Measurements from ENCODE around the gene PGAP6.
A peak's percentile ranks its signal among the peaks of the same experiment; 100 is the strongest.
"Not testable (repeated sequence)": the region's sequence is repeated elsewhere in the genome, so short reads cannot be mapped to it uniquely, and the experiment has no call there.

The PGAP6 gene

DNA sequence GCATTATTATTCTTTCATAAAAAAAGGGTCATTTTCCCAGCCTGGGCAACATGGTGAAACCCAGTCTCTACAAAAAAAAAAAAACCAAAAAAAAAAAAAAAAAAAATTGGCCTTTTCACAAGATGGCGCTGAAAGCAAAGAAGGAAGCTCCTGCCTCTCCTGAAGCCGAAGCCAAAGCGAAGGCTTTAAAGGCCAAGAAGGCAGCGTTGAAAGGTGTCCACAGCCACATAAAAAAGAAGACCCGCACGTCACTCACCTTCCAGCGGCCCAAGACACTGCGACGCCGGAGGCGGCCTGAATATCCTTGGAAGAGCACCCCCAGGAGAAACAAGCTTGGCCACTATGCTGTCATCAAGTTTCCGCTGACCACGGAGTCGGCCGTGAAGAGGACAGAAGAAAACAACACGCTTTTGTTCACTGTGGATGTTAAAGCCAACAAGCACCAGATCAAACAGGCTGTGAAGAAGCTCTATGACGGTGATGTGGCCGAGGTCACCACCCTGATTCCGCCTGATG, 4.9 kb upstream of the PGAP6 start:
- Histone ChIP-seq H3K27me3 (ENCODE audit: control insufficient read depth, insufficient read depth, low read length) (no peaks in the 10 kb centered on the region), H3K4me1 (ENCODE audit: control insufficient read depth, insufficient read depth, low read length) (peaks cover 3% of the 10 kb centered on the region), H3K9me3 (replicated peaks; ENCODE audit: low read length) (no peaks in the 10 kb centered on the region), H3K4me2 (ENCODE audit: low read length) (peak overlapping the region; percentile 56), H3K9ac (ENCODE audit: low read depth, low read length) (no peak overlapping the region), H3K36me3 (ENCODE audit: insufficient read depth, low read length) (no peaks in the 10 kb centered on the region), H3K4me3 (ENCODE audit: low read length) (no peak overlapping the region)

DNA sequence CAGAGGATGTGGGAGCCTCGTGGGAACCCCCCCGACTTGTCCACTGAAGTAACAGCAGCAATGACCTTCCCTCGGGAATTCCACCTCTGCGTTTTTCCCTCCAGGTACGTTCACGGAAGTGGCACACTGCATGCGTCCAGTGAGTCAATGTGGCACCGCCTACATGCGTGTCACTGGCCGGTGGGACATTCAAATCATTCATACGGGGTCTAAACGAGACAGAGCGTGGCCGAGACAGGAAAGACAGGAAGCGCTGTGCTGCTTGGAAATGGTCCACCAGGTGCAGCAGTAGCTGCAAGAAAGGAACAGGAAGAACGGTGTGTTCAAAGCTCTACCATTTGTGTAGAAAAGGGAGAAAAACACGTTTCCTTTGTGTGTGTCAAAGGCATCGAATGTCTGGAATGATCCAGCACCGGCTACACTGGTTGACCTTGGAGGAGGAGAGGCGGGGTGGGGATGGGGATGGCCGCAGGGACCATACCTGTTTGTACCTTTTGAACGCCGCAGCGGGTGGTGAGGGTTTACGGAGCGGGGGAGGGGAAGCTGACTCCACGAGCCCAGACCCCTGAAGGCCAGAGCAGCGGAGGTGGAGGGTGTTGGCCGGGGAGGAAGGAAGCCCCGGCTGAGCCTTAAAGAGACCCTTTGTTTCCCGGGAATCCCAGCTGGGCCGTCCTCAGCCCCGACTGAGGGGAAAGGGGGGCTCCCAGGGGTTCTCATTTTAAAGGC, 1.7 kb upstream of the PGAP6 start:
- peaks cover 3% of the 10 kb centered on the region for H3K4me1 ChIP-seq (ENCODE audit: control insufficient read depth, insufficient read depth, low read length)
- H3K4me2 ChIP-seq (ENCODE audit: low read length) = peak overlapping the region; percentile 86
- H3K9ac ChIP-seq (ENCODE audit: low read depth, low read length) = no peak overlapping the region
- no peak overlapping the region for H3K4me3 ChIP-seq (ENCODE audit: low read length)
- no peaks in the 10 kb centered on the region for H3K36me3 ChIP-seq (ENCODE audit: insufficient read depth, low read length)
- no peaks in the 10 kb centered on the region for H3K27me3 ChIP-seq (ENCODE audit: control insufficient read depth, insufficient read depth, low read length)
- H3K9me3 ChIP-seq (replicated peaks; ENCODE audit: low read length) = no peaks in the 10 kb centered on the region

DNA sequence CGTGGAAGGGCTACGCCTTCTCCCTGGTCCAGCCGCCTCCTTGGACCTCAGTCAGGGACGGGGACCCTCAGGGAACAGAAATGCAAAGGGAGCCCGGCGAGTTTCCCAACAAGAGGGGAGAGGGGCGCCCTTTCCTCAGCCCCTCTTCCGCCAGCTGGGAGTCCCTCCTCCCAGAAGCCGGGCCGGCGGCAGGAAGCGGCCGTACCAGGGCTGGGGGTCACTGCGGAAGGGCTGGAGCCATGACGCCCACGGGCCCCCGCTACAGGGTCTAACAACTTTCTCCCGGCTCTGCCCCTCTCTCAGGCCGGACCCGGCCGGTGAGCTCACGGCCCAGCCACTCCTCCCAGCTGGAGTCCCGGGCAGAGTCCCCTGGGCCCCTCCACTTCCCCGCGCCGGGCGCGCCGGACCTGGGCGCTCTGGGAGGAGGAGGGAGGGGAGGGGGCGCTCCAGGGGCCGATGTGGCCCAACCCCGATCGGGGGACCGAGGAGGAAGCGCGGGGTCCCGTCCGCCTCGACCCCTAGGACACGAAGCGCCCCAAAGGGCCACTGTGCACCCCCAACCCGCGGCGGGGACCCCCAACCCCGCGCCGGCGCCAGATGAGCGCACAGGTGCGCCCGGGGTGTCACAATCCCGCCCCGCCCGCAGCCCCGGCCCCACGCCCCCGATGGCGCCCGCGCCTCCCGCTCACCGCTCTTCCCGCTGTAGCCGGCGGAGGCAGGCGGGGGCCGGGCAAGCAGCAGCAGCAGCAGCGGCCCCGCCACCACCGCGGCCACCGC, 578 bp downstream of the PGAP6 start:
- no peaks in the 10 kb centered on the region for H3K4me1 ChIP-seq (ENCODE audit: control insufficient read depth, insufficient read depth, low read length)

DNA sequence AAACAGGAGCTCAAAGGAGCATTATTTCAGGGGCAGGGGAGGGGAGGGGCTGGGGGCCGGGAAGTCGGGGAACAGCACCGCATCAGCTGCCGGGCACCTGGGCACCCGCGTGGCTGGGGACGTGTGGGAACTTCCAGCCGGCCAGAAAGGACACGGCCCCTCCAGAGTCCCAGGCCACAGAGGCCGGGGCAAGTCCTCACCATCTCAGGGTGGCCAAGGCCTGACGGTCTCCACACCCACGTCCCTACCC, 1.1 kb downstream of the PGAP6 start:
- H3K27me3 ChIP-seq (ENCODE audit: control insufficient read depth, insufficient read depth, low read length) = no peaks in the 10 kb centered on the region
- H3K4me1 ChIP-seq (ENCODE audit: control insufficient read depth, insufficient read depth, low read length) = no peaks in the 10 kb centered on the region
- peaks cover 16% of the 10 kb centered on the region for H3K36me3 ChIP-seq (ENCODE audit: insufficient read depth, low read length)
- no peaks in the 10 kb centered on the region for H3K9me3 ChIP-seq (replicated peaks; ENCODE audit: low read length)
- peak overlapping the region; percentile 98 for H3K4me2 ChIP-seq (ENCODE audit: low read length)
- H3K9ac ChIP-seq (ENCODE audit: low read depth, low read length) = peak overlapping the region; percentile 86
- H3K4me3 ChIP-seq (ENCODE audit: low read length) = peak overlapping the region; percentile 83

More for the DNA sequence above, 578 bp downstream of the PGAP6 start:
- Histone ChIP-seq H3K9ac (ENCODE audit: low read depth, low read length) (peak overlapping the region; percentile 86), H3K4me2 (ENCODE audit: low read length) (peak overlapping the region; percentile 98), H3K36me3 (ENCODE audit: insufficient read depth, low read length) (peaks cover 11% of the 10 kb centered on the region), H3K9me3 (replicated peaks; ENCODE audit: low read length) (no peaks in the 10 kb centered on the region), H3K4me3 (ENCODE audit: low read length) (peak overlapping the region; percentile 83), H3K27me3 (ENCODE audit: control insufficient read depth, insufficient read depth, low read length) (no peaks in the 10 kb centered on the region)

DNA sequence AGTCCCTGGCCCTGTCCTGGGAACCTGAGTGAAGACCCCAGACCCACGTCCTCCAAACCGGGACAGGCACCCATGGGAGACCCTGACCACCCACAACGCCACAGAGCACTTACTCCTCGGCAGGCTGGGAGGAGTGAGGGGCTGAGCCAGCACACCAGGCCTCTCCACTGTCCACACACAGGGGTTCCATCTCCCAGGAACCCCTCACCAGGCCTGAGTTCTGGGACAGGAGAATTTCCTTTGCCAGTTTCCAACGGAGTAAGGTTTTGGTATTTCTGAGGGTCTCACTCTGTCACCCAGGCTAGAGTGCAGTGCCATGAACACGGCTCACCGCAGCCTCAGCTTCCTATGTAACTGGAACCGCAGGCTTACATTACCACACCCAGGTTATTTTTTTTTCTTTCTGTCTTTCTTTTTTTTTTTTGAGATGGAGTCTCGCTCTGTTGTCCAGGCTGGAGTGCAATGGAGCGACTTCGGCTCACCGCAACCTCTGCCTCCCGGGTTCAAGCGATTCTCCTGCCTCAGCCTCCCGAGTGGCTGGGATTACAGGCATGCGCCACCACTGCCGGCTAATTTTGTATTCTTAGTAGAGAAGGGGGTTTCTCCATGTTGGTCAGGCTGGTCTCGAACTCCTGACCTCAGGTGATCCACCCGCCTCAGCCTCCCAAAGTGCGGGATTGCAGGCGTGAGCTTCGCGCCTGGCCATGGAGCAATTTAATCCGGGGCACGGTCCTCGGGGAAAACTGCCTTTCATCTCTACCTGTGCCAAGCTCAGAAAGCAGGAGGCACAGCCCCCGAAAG, 1.6 kb downstream of the PGAP6 start:
- Histone ChIP-seq H3K9me3 (replicated peaks; ENCODE audit: low read length) (no peaks in the 10 kb centered on the region), H3K27me3 (ENCODE audit: control insufficient read depth, insufficient read depth, low read length) (no peaks in the 10 kb centered on the region), H3K4me1 (ENCODE audit: control insufficient read depth, insufficient read depth, low read length) (no peaks in the 10 kb centered on the region), H3K9ac (ENCODE audit: low read depth, low read length) (no peak overlapping the region), H3K4me2 (ENCODE audit: low read length) (peak overlapping the region; percentile 98), H3K36me3 (ENCODE audit: insufficient read depth, low read length) (peaks cover 17% of the 10 kb centered on the region), H3K4me3 (ENCODE audit: low read length) (peak overlapping the region; percentile 83)

DNA sequence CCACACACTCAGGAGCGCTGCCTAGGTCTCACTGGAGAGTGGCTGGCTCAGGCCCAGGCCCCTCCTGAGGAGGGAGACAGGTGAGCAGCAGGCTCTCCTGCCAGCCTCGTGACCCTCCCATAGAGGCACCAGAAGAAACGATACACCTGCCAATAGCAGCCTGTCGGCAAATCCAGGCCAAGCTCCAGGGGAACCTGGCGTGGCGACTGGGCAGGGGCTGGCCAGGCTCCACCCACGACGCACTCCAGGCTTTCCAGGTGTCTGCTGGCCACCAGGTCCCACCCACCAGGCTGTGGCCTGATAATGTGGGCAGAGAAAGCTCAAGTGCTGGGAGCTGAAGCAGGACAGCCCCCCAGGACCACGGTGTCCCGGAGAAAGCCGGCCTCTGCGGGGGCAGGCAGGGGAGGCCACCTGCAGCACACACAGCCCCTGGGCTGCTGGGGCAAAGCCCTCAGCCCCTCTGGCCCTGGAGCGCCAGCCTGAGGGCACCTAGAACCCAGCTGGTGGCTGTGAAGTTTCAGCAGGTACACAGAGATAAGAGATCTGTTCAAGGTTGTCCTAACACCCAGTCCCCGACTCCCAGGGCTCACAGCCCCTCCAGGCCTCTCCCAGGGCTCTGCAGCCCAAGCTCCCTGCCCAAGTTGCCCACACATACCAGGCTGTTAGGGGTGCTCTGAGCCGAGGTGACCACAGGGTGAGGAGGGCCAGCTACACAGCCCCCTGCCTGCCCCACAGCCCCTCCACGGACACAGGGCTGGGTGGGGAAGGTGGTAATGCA, 2.4 kb downstream of the PGAP6 start:
- Histone ChIP-seq H3K4me3 (ENCODE audit: low read length) (no peak overlapping the region), H3K9me3 (replicated peaks; ENCODE audit: low read length) (no peaks in the 10 kb centered on the region), H3K4me2 (ENCODE audit: low read length) (no peak overlapping the region), H3K36me3 (ENCODE audit: insufficient read depth, low read length) (peaks cover 25% of the 10 kb centered on the region), H3K27me3 (ENCODE audit: control insufficient read depth, insufficient read depth, low read length) (no peaks in the 10 kb centered on the region), H3K9ac (ENCODE audit: low read depth, low read length) (no peak overlapping the region), H3K4me1 (ENCODE audit: control insufficient read depth, insufficient read depth, low read length) (no peaks in the 10 kb centered on the region)

DNA sequence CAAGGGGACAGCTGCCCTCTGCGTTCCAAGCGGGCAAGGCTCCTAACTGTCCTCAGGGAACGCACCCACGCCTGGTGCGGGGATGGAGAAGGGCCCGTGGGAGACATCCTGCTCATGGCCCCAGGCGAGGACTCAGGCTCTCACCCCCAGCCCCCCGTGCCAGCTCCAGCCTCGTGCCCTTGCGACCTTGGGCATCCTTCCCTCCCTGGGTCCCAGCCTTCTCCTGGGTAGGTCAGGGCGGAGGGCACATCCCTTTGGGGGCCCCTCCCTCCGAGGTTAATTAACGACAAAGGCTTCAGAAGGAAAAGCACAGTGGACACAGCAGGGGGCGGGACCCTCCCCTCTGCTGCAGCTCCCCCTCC, 3.0 kb downstream of the PGAP6 start:
- no peaks in the 10 kb centered on the region for H3K9me3 ChIP-seq (replicated peaks; ENCODE audit: low read length)

DNA sequence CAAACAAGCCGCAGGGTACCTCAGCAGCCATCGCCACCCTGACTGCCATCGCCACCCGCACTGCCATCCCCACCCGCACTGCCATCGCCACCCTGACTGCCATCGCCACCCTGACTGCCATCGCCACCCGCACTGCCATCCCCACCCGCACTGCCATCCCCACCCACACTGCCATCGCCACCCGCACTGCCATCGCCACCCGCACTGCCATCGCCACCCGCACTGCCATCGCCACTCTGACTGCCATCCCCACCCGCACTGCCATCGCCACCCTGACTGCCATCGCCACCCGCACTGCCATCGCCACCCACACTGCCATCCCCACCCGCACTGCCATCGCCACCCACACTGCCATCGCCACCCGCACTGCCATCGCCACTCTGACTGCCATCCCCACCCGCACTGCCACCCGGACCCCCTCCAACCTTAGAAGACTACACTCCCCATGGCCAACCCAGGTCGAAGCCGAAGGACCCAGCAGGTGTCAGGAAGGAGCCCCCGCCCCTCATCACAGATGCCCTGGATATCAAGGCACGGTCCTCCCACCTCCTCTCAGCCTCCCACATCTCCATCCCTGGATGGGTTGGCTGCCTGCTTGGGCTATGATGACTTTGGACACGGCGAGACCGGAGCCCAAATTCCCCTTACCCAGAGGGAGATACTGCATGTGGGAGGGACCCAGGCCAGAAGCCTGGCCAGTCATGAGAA, 3.5 kb downstream of the PGAP6 start:
- H3K4me1 ChIP-seq (ENCODE audit: control insufficient read depth, insufficient read depth, low read length); H3K4me2 ChIP-seq (ENCODE audit: low read length); H3K27me3 ChIP-seq (ENCODE audit: control insufficient read depth, insufficient read depth, low read length); H3K9me3 ChIP-seq (replicated peaks; ENCODE audit: low read length); H3K9ac ChIP-seq (ENCODE audit: low read depth, low read length); H3K4me3 ChIP-seq (ENCODE audit: low read length): not testable (repeated sequence)
- peaks cover 28% of the 10 kb centered on the region for H3K36me3 ChIP-seq (ENCODE audit: insufficient read depth, low read length)

More for the DNA sequence above, 3.0 kb downstream of the PGAP6 start:
- Histone ChIP-seq H3K4me2 (ENCODE audit: low read length) (no peak overlapping the region), H3K9ac (ENCODE audit: low read depth, low read length) (no peak overlapping the region), H3K36me3 (ENCODE audit: insufficient read depth, low read length) (peaks cover 28% of the 10 kb centered on the region), H3K4me3 (ENCODE audit: low read length) (no peak overlapping the region), H3K4me1 (ENCODE audit: control insufficient read depth, insufficient read depth, low read length) (no peaks in the 10 kb centered on the region), H3K27me3 (ENCODE audit: control insufficient read depth, insufficient read depth, low read length) (no peaks in the 10 kb centered on the region)

DNA sequence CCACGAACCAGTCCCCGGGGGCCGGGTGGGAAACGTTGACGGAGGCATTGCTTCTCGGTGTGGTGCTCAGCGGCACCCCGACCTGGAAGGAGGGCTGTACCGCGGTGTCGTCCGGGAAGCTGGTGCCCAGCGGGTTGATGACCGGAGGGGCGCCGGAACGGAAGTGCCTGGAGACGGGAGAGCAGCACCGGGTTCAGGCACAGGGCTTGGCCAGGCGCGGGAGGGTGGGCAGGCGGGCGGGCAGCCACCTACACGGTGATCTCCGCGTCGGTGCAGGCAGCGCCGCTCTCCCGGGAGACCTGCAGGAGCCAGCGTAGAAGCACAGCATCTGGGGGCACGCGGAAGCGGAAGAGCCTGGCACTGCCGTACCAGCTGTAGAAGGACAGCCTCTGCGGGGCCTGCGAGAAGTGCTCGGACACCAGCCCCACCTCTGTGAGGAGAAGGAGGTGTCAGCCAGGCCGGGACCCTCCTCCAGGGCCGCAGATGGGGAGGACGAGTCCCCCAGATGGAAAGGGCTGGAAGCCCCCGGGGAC, 4.3 kb downstream of the PGAP6 start:
- Histone ChIP-seq H3K9ac (ENCODE audit: low read depth, low read length) (no peak overlapping the region), H3K27me3 (ENCODE audit: control insufficient read depth, insufficient read depth, low read length) (no peaks in the 10 kb centered on the region), H3K4me1 (ENCODE audit: control insufficient read depth, insufficient read depth, low read length) (no peaks in the 10 kb centered on the region), H3K9me3 (replicated peaks; ENCODE audit: low read length) (no peaks in the 10 kb centered on the region), H3K4me2 (ENCODE audit: low read length) (no peak overlapping the region), H3K4me3 (ENCODE audit: low read length) (no peak overlapping the region), H3K36me3 (ENCODE audit: insufficient read depth, low read length) (peaks cover 33% of the 10 kb centered on the region)

DNA sequence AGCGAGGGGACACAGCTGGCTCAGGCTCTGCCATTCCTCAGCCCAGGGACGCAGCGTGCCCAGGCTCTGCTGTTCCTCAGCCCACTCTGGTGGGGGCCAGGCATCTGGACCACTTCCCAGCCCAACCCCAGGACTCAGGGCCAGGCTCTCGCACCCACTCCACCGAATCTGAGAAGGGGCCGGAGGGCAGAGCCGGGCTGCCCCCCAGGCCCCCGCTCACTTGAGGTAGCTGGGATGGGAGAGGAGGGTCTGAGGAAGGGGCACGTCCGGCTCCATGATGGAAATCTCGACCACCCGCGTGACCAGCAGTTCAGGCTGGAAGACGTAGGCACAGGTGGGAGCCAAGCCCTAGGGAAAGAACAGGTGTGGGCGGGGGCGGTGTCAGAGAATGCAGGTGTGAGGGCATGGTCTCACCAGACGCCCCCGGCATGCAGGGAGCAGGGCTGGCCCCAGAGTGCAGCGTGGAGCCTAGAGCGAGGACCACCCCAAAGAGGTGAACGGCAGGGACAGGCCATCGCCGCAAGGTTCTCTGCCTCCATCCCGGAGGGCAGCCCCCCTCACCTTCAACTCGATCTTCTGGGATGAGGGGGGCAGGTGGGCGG, 4.9 kb downstream of the PGAP6 start:
- Histone ChIP-seq H3K27me3 (ENCODE audit: control insufficient read depth, insufficient read depth, low read length) (no peaks in the 10 kb centered on the region), H3K9ac (ENCODE audit: low read depth, low read length) (no peak overlapping the region), H3K4me3 (ENCODE audit: low read length) (no peak overlapping the region)

More for the DNA sequence above, 4.9 kb downstream of the PGAP6 start:
- peaks cover 38% of the 10 kb centered on the region for H3K36me3 ChIP-seq (ENCODE audit: insufficient read depth, low read length)
- H3K9me3 ChIP-seq (replicated peaks; ENCODE audit: low read length) = no peaks in the 10 kb centered on the region
- H3K4me2 ChIP-seq (ENCODE audit: low read length) = no peak overlapping the region
- H3K4me1 ChIP-seq (ENCODE audit: control insufficient read depth, insufficient read depth, low read length) = no peaks in the 10 kb centered on the region
